GM19328 (cell line): ENCODE measurements around the gene CRYGS.
"Not testable (repeated sequence)": the region's sequence is repeated elsewhere in the genome, so short reads cannot be mapped to it uniquely, and the experiment has no call there.

Experiments used
- ATAC-seq: cut with Tn5 transposase; IDR thresholded peaks from one replicate; pipeline ENCODE4 v1.9.1; 2021; ENCODE audit warnings: mild to moderate bottlenecking, moderate library complexity; ENCODE audit not compliant: unreplicated experiment

CRYGS gene

DNA sequence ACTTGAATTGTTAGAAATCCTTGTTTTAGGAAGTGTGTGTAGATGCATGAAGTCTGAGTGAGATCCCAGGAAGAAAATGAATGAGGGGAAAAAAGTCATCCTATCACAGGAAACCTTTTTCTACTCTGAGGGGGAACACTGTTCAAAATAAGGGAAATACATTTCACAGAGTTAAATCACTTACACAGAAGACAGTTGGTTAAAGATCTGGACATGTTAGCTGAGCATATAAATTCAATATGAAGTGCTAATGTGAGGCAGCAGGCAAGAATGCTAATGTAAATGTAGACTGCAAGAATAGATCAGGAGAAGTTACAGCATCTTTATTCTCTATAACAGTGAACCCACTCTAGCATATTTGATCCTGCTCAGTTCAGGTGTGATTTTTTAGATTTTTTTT is 20.4 kb upstream of the CRYGS start:
- ATAC-seq: no peak

DNA sequence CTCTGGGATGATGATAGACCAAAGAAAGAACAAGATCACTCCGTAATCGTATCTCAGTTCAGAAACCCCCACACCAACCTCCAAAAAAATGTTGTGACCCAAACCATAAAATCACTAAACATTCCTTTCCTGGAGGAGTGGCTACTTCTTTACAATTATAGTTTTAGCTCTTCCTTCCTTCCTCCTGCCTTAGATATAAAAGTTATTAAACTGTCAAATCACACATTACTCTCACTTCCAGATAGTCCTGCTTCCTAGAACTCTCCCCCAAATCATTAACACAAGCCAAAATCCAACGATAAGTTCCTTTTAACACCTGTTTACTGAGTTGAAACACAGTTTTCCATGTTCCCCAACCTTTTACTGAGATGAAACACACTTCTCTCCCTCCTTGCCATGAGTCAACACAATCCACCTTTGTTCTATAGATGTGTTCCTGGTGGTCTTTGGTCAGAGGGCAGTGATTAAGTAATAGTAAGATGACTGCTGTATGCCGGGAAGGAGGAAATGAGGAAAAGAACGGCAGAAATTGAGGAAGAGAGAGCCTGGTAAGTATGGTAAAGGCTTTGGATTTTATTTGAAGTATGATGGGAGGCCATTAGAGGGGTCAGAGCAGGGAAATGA is 8.3 kb upstream of the CRYGS start:
- no peak for ATAC-seq

DNA sequence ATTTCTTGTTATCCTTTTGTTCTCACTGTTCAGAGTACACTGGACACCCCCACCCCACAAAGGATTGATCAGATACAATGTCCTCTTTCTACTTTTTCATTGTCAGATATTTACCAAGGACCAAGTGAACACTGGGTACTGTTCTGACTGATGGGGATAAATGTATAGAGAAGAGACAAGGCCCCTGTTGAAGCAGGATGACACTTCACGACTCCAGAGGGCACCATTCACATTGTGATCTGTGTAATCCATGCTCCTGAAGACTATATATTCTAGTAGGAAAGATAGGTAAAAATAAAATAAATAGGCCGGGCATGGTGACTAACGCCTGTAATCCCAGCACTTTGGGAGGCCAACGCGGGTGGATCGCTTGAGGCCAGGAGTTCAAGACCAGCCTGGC is 7.2 kb upstream of the CRYGS start:
- ATAC-seq: no peak

DNA sequence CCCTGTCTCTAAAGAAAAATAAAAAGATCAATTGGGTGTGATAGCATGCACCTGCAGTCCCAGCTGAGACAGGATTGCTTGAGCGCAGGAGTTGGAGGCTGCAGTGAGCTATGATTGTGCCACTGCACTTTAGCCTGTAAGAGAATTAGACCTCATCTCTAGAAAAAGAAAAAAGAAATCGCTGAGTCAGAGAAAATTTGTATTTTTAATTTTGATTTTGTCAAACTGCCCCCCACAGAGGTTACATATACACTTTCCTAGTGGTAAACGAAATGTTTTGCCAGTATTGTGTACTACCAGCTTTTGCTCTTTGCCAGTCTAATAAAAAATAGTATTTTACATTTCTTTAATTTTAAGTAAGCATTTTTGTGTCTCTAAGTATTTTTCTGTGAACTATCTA is 5.3 kb upstream of the CRYGS start:
- no peak for ATAC-seq

DNA sequence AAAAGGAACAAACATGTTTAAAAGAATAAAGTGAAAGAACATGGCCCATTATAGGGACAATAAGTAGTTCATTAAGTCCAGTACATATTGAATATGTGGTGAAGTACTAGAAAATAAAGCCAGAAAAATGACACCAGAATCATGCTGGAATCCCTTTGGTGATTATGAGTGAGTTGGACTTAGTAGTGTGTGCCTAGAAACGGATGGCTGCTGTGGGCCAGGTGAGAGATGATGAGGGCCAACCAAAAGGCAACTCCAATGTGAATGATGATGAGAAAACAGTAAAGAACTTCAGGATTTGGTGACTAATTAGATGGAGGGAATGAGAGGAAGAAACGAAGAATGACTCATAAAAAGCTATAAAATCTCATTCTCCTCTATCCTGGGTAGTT is 3.3 kb downstream of the CRYGS start:
- ATAC-seq: no peak

DNA sequence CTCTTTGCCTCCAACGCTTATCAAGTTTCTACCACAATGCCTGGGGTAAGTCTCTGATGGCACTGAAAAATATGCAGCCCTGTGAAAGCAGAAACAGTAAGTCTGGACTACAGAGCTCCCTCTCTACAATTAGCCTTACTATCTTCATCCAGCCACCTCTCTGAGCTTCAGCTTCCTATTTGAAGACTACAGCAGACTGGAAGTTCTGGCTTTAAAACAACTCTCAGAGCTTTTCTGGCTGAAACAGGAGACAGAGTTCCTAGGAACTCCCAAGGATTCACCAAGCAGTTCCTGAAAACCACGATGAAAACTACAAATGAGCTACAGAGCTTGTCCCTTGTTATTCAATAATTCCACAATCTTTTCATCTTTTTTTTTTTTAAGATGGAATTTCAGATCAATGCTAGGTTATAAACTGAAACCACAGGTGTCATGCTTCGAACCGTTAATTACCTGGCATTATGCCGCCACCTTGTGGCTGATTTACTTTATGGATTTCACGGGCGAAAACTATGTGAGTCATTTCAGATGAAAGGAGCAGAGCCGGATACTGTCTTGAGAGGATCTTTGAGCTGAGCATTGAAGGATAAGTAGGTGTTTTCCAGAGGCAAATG is 3.9 kb downstream of the CRYGS start:
- no peak for ATAC-seq

DNA sequence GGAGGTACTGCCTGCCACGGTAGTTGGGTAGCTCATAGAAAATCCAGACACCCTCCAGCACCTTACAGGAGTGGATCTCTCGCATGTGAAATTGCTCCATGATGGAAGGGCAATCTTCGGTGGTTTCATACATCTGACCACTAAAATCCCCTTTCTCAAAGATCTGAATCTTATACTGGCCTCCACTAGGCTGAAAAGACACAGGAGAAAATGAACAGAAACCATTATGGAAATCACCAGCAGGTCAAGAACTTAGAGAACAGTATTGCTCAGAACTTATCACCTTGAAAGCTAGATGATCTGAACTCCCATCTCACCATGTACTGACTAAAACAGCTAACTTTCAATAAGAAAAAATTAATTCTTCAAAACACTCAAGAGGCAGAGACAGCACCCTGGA is 5.4 kb downstream of the CRYGS start:
- no peak for ATAC-seq

DNA sequence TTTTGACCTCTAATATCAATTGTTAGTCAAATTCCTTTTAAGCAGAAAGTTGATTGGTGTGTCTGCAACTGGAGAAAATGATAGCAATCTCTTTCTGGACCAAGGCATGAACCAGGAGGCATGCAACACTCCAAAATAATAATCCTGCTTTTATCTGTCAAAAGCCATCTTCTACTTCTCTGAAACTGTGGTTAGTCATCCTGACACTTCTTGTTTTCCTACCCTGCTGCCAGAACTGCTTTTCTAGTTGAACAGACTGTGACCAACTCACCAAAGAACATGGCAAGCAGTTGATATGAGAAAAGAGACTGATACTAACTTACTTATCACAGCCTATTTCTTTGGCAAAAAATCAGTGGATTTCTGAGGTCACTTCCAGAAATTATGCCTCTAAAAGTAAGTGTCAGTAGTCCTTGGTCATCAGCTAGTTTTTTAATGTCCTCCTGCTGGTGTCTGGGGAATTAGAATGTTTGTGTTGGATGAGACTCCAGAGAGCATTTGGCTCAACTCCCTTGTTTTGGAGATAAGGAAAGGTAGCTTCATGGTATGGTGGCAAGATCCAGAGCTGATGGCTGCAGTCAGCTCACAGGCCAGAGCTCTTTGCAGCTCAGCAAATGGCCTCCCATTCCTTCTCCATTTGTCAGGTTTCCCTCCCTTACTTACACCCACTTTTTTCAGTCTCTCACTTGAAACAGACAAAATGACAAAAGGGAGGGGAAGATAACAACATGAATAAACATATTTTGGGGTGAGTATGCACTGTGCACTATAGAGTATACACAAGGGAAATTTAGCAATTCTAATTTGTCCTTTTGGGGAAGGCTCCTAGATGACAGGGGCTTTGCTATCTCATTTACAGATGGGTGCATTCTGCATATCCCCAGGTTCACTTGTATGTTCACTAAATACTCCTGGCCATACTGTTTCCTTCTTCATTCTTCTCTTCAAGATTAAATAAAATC is 7.0 kb downstream of the CRYGS start:
- ATAC-seq: no peak

DNA sequence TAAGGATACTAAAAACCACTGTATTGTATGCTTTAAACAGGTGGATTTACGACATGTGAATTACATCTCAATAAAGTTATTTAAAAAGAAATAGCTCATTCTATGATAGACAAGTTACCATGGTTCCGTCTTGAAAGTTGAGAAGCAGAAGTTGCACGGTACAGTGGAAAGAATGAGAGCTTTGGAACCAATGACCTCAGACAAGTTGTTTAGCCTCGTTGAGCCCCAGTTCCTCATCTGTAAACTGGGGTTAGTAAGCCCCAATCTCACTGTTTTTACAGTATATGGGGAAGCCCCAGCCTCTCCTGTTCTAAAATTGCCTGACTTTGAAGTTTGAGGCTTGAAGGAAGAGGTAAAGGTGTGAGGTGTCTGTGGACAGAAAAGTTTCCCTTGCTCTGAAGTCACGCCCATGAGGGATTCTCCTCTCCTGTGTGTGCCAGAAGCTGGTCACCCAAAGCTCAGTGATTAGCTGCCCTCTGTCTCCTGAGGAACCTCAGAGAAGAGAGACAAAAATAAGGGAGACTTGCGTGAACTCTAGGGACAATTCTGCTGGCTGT is 10.0 kb downstream of the CRYGS start:
- peak; percentile 67 for ATAC-seq

DNA sequence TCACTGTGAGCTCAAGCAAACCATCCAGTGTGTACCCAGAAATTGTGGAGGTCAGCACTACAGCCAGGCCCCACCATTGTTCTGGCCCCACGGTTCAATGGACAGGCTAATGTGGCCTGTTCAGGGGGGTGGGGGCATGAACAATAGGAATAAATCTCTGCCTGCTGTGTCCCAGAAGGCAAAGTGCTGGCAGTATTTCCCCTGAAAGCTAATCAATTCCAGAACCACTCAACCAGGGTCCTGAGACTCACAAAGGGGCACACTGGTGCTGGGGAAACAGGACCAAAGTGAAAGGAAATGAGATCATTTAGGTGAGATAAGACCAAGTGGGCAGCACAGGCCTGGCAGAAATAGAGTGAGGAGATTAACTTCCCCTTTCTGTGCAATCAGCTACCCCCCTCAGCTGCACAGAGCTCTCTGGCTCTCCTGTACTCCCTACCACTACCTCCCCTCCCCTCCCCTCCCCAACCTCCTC is 11.5 kb downstream of the CRYGS start:
- peak; percentile 42 for ATAC-seq

DNA sequence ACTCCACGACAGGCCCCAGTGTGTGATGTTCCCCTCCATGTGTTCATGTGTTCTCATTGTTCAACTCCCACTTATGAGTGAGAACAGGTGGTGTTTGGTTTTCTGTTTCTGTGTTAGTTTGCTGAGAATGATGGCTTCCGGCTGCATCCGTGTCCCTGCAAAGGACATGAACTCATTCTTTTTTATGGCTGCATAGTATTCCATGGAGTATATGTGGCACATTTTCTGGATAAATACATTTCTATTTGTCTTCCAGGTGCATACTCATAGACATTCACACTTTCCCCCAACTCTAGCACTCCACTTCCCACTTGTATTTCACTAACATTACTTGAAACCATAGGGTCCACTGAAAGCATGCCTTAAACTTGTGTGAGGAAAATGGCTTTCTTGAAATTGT is 12.5 kb downstream of the CRYGS start:
- not testable (repeated sequence) for ATAC-seq

DNA sequence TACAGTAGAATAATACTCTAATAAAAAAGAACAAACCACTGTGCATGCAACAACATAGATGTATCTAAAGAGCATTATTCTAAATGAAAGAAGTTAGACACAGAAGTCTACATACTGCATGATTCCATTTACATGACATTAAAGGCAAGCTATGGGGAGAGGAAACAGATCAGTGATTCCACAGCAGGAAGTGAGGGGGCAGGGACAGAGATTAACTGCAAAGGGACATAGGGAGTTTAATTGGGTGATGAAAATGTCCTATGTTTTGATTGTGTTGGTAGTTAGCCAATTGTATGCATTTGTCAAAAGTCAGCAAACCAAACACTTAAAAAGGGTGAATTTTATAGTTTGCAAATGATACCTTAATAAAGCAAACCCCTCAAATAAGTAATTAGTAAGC is 13.8 kb downstream of the CRYGS start:
- ATAC-seq: no peak

DNA sequence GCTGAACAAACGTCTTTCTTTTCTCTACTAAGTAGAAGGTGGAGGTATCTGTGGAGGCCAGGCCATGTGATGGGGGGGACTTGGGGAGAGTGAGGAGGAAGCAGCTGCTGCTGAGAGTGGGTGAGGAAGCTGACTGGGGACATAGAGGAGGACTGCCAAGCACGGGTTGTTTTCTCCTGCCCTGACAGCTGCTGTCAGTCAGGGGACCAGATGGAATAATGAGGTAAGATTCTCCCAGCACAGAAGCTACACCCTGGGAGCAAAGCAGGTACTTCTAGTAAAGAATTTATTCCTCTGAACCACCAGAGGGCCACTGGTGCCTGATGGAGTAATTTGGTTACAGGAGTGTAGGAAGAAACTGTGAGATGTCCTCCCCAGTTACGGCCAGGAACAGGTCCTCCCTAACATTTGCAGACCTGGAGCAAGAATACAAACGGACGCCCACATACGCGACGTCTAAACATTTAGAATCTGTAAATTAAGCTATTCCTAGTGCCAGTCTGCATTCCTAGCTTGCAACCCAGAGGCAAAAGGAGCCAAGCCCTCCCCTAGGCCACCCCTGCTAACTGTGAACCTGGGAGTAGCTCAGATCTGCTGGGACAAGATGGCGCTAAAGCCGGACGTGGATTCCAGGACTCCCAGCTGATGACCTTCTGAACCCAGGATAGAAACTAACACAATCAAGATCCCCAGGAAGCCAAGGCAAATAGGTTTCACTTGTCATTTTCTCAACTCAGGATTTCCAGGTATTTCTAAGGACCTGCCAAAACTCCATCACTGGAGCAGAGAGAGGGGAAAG is 14.8 kb downstream of the CRYGS start:
- ATAC-seq: no peak

DNA sequence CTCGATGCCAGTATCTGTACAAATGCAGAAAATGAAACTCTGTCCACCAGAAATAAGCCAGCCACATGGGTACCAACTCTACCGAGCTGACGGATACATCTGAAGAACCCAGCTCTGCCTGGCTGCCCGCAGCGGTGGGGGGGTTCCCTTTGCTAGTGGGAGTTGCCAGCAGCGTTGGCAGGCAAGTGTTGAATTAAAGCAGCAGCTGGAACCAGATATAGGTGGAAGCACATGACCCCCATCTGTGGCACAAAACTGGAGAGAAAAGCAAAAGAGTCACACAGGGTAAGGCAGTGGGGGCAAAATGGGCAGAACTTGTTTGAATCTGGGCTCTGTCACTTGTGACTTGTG is 17.9 kb downstream of the CRYGS start:
- ATAC-seq: no peak

DNA sequence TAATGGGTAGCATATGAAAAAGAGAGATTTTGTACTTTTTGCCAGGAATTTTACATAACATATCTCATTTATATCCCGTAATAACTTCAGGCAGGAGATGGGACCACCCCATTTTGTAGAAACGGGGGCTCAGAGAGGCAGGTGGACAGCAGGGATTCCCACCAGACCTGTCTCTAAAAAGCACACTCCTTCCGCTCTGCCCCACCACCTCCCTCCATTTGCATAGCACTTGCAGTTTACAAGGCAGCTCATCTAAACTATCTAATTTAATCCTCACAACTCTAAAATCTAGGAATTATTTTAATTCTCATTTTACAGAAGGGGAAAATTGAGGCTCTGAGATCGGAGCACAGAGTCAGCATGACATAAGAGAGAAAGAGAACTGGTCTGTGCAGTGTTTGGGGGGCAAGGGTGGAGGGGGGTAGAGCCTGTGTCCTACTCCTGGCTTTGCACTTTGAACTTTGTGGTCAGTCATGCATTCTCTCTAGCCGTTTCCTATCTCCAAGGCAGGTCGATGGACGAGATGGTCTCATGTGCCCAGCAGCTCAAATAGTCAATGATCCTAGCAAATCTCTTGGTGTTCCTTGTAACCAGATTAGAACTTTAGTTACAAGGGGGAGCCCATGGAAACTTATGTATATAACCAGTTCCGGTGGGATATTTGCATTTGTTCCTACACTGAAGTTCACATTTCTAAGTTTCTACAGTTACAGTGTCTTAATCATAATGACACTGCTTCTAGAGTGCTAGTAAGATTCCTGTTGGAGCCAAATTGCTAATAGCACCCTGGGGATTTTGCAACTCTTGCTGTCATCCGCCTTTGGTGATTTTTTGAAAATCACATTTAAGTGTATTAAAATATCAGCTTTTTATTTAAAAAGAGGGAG is 18.6 kb downstream of the CRYGS start:
- no peak for ATAC-seq

DNA sequence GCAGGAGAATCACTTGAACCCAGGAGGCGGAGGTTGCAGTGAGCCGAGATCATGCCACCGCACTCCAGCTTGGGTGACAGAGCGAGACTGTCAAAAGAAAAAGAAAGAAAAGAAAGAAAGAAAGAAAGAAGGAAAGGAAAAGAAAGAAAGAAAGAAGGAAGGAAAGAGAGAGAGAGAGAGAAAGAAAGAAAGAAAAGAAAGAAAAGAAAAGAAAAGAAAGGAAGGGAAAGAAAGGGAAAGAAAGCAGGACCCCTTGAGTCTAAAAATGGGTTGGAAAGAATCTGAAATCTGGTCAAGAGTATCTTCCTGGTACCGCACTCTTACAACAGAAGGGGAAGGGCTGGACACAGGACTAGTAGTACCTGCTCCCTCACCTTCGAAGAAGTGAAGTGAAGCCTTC is 19.6 kb downstream of the CRYGS start:
- ATAC-seq: no peak

DNA sequence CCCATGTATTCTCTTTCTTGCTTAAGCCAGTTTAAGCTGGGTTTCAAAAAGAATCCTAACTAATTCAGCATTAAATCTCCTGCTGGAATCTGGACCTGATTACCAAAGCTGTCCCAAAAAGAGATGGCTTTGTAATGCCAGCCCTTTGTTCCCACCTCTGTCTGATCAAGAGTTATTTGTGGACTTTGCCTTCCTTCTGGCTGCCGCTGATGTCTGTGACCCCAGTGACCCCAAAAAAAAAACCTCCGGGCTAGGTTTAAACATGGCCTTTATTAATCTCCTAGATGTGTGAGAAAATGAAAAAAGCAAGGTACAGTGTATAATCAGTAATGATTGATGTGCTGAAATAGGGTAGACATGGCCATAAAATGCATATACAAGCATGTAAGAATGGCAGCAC is 20.7 kb downstream of the CRYGS start:
- no peak for ATAC-seq

DNA sequence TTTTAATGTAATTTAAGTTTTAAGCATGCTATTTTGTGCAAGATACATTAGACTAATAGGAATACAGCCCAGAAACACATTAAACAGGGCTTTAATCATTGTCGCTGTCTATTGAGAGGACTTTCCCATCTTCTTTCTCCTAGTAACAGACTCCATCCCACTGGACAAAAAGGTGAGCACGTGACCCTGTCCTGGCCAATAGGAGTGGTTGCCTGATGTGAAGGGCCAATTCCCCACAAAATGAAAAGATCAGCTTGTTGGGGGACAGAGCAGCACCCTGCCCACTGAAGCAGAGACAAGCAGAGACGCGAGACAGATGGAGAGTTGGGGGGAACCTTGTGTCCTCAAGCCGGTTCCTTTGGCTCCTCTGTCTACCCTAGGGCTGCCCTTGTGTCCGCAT is 21.2 kb downstream of the CRYGS start:
- no peak for ATAC-seq

DNA sequence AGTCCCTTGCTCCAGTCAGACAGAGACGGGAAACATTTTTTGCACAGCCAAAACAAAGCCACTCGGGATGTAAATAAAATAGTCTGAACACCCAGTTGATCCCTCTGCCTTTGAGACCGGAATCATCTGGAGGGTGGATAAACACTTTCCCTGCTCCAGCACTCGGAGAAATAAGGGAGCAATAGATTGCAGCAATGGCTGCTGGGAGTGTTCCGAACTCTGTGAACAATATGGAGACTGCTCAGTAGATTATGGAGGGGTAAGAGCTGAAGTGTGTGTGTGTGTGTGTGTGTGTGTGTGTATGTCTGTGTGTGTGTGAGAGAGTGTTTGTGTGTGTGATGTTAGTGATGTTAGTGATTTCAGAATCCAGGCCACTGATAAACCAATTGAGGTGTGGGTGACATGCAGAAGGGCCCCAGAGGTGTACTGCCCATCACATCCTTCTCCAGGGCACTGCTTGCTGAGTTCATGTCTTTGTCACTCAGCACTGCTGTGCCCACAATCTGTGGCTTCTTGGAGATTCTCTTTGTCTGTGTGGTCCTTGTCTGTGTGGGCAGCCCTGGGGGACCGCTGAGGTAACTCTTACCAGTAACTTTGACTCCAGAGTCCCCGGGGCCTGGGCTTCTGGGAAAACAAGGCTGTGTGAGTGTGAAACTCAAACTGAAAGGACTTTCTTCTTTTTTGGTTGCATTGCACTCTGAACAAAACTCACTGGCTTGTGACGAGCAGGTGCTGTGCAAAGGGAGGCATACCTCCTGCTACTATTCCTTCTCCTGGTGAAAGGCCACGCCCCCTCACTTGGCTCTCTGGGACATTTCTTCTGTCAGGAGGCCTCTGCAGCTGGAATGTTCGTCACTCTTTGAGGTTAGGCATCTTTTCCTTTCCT is 23.0 kb downstream of the CRYGS start:
- peak; percentile 50 for ATAC-seq
